HepG2 (cell line): ENCODE measurements around the gene AIDA. TPM values are rescaled to one million over a fixed set of nuclear protein-coding genes. Genes with fewer than 3 reads are reported as not detected.
A peak's percentile ranks its signal among the peaks of the same experiment; 100 is the strongest.

Source experiments
- BCLAF1 ChIP-seq: fragments of 450-650 bp; IDR thresholded peaks from 2 replicates; pipeline ENCODE4 v1.6.1; 2017; ENCODE audit warnings: mild to moderate bottlenecking
- BRCA1 ChIP-seq: sonication (generic); formaldehyde crosslinking; IDR thresholded peaks from 2 replicates; pipeline ENCODE4 v1.4.0; 2020; ENCODE audit warnings: missing genetic modification reagents
- CHD2 ChIP-seq: IDR thresholded peaks from 2 replicates; pipeline ENCODE4 v1.6.1; 2011; ENCODE audit warnings: low read depth, low read length, improper control_type of control experiment
- GPN1 ChIP-seq: sonication (generic); formaldehyde crosslinking; IDR thresholded peaks from 2 replicates; pipeline ENCODE4 v1.5.1; 2020; ENCODE audit warnings: missing genetic modification reagents, borderline replicate concordance
- GTF3A ChIP-seq: sonication (generic); formaldehyde crosslinking; conservative IDR thresholded peaks from 2 replicates; pipeline ENCODE4 v1.4.0; 2020; ENCODE audit warnings: mild to moderate bottlenecking, missing genetic modification reagents
- HDAC6 ChIP-seq: fragments of 200-600 bp; sonication (generic); IDR thresholded peaks from 2 replicates; pipeline ENCODE4 v1.7.0; 2017; ENCODE audit warnings: mild to moderate bottlenecking, antibody characterized with exemption, low read length, low read depth
- HNF4G ChIP-seq, 2 experiments: sonication (generic) in 1 of 2; formaldehyde crosslinking in 1 of 2; IDR thresholded peaks; 2 replicates each; pipeline versions ENCODE4 v1.4.0 to v1.6.1; 2011 to 2020; ENCODE audit warnings: borderline replicate concordance in 2 of 2, low read depth in 2 of 2, mild to moderate bottlenecking in 2 of 2, low read length in 1 of 2, missing genetic modification reagents in 1 of 2, moderate library complexity in 1 of 2
- MBNL3 ChIP-seq: fragments of 250-450 bp; sonication (Bioruptor Pico); conservative IDR thresholded peaks from 2 replicates; pipeline ENCODE4 v1.8.0; 2022; ENCODE audit warnings: mild to moderate bottlenecking, inconsistent platforms
- NONO ChIP-seq, 2 experiments: fragments of 450-650 bp in 1 of 2; sonication (generic) in 1 of 2; formaldehyde crosslinking in 1 of 2; IDR thresholded peaks in 1 of 2; conservative IDR thresholded peaks in 1 of 2; 2 replicates each; pipeline versions ENCODE4 v1.6.1 to v1.8.0; 2017 to 2022; ENCODE audit warnings: mild to moderate bottlenecking in 1 of 2, missing genetic modification reagents in 1 of 2, moderate library complexity in 1 of 2
- PAXIP1 ChIP-seq: sonication (generic); formaldehyde crosslinking; conservative IDR thresholded peaks from 2 replicates; pipeline ENCODE4 v1.4.0; 2020; ENCODE audit warnings: mild to moderate bottlenecking, missing genetic modification reagents, moderate library complexity
- PCBP2 ChIP-seq: fragments of 200-400 bp; formaldehyde crosslinking; optimal IDR thresholded peaks from 2 replicates; pipeline ENCODE3; 2018; ENCODE audit warnings: low read length, low read depth; ENCODE audit not compliant: poor library complexity, severe bottlenecking
- PHF8 ChIP-seq: sonication (generic); formaldehyde crosslinking; IDR thresholded peaks from 2 replicates; pipeline ENCODE4 v1.5.0; 2020; ENCODE audit warnings: missing genetic modification reagents
- ZFP62 ChIP-seq: sonication (generic); formaldehyde crosslinking; IDR thresholded peaks from 2 replicates; pipeline ENCODE4 v1.4.0; 2020; ENCODE audit warnings: missing genetic modification reagents
- ZKSCAN1 ChIP-seq: fragments of 150-350 bp; IDR thresholded peaks from 2 replicates; pipeline ENCODE4 v1.6.1; 2014; ENCODE audit warnings: low read length
- ZNF569 ChIP-seq: sonication (generic); formaldehyde crosslinking; IDR thresholded peaks from 2 replicates; pipeline ENCODE4 v1.5.0; 2020; ENCODE audit warnings: mild to moderate bottlenecking, missing genetic modification reagents, moderate library complexity, borderline replicate concordance
- ZNF580 ChIP-seq: IDR thresholded peaks from 2 replicates; pipeline ENCODE4 v1.6.1; 2016; ENCODE audit warnings: low read depth, borderline replicate concordance
- ZNF878 ChIP-seq: sonication (generic); formaldehyde crosslinking; IDR thresholded peaks from 2 replicates; pipeline ENCODE4 v1.8.1; 2023; ENCODE audit warnings: mild to moderate bottlenecking, missing genetic modification reagents, moderate library complexity
- polyA plus RNA-seq, 8 experiments: library from polyadenylated mRNA; depleted of rRNA in 3 of 8; stranded (reverse) in 7 of 8; unstranded in 1 of 8; fragments of >200 nt; fragmentation: Illumina TruSeq in 4 of 8; extraction: Trizol in 4 of 8; gene quantifications; 2 replicates each; pipeline versions ENCODE4 v1.2.1 to v1.2.3, GENCODE V29; 2011 to 2016; ENCODE audit warnings: low read depth in 4 of 8, missing spikeins in 1 of 8, mixed read lengths in 1 of 8; ENCODE audit not compliant: insufficient read depth in 1 of 8
- total RNA-seq, 5 experiments: library from RNA; depleted of rRNA; stranded (reverse); fragments of >200 nt; fragmentation: Illumina TruSeq; extraction: Trizol; gene quantifications; 2 replicates each; pipeline ENCODE4 v1.2.3, GENCODE V29; 2016; ENCODE audit warnings: low read depth in 1 of 5
- TF ChIP-seq, protein P1 (sequence below): sonication (generic); formaldehyde crosslinking; IDR thresholded peaks from 2 replicates; pipeline ENCODE4 v1.4.0; 2020; ENCODE audit warnings: missing genetic modification reagents, borderline replicate concordance

The AIDA gene
- total and polyA plus RNA-seq, 2 of the 13 experiments (the other 11 are each of a cell fraction or from before 2014, with no cell fraction given) = 17.5 to 35.4 TPM

- TF ChIP-seq BCLAF1 (no peak), CHD2 (no peak), PCBP2 (no peak), ZNF580 (CRISPR knock-in tag) (peak; percentile 80), NONO (IDR thresholded peaks at IDR 0.05) (no peak), NONO (CRISPR knock-in tag; conservative IDR thresholded peaks at IDR 0.05) (0 out of 2 replicates have a peak, but pooled peaks have one; percentile 25), GPN1 (CRISPR knock-in tag) (no peak), PAXIP1 (CRISPR knock-in tag) (no peak; the same call in 1 of the 2 replicates), GTF3A (0 out of 2 replicates have a peak, but pooled peaks have one; percentile 20), MBNL3 (no peak), ZKSCAN1 (no peak), ZNF878 (CRISPR knock-in tag) (0 out of 2 replicates have a peak, but pooled peaks have one; percentile 44), BRCA1 (CRISPR knock-in tag) (no peak), ZFP62 (CRISPR knock-in tag) (no peak), HDAC6 (no peak), HNF4G (IDR thresholded peaks at IDR 0.05; ENCODE audit: borderline replicate concordance, low read depth, low read length) (no peak), HNF4G (CRISPR knock-in tag; IDR thresholded peaks at IDR 0.05; ENCODE audit: borderline replicate concordance, low read depth) (peak; percentile 24; the same call in 1 of the 2 replicates), ZNF569 (CRISPR knock-in tag) (no peak), PHF8 (no peak; the same call in 1 of the 2 replicates)
- TF ChIP-seq, protein P1, sequence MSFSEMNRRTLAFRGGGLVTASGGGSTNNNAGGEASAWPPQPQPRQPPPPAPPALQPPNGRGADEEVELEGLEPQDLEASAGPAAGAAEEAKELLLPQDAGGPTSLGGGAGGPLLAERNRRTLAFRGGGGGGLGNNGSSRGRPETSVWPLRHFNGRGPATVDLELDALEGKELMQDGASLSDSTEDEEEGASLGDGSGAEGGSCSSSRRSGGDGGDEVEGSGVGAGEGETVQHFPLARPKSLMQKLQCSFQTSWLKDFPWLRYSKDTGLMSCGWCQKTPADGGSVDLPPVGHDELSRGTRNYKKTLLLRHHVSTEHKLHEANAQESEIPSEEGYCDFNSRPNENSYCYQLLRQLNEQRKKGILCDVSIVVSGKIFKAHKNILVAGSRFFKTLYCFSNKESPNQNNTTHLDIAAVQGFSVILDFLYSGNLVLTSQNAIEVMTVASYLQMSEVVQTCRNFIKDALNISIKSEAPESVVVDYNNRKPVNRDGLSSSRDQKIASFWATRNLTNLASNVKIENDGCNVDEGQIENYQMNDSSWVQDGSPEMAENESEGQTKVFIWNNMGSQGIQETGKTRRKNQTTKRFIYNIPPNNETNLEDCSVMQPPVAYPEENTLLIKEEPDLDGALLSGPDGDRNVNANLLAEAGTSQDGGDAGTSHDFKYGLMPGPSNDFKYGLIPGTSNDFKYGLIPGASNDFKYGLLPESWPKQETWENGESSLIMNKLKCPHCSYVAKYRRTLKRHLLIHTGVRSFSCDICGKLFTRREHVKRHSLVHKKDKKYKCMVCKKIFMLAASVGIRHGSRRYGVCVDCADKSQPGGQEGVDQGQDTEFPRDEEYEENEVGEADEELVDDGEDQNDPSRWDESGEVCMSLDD (CRISPR knock-in tag) = peak; percentile 89; the same call in 1 of the 2 replicates
Observed at GRCh38 chr1:222713091-222713961, 1.0 kb upstream of the AIDA start (continued).
